ENCODE results near the gene SMIM17.

DNA sequence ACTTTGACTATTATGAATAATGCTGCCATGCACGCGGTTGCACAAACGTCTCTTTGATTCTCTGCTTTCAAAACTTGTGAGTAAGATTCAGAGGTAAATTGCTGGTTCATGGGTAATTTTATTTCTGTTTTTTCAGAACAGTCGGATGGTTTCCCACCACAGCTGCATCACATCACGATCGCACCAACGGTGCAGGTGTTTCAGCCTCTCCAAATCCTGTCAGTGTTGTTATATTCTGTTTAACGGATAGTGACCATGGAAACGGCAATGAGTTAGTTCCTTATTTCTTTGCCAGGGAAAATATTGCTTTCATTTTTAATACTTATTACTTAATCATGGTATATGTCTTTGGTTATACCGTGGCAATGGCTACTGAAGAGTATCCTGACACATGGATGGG lies 47.7 kb downstream of the SMIM17 start:
- TF ChIP-seq, protein P1, sequence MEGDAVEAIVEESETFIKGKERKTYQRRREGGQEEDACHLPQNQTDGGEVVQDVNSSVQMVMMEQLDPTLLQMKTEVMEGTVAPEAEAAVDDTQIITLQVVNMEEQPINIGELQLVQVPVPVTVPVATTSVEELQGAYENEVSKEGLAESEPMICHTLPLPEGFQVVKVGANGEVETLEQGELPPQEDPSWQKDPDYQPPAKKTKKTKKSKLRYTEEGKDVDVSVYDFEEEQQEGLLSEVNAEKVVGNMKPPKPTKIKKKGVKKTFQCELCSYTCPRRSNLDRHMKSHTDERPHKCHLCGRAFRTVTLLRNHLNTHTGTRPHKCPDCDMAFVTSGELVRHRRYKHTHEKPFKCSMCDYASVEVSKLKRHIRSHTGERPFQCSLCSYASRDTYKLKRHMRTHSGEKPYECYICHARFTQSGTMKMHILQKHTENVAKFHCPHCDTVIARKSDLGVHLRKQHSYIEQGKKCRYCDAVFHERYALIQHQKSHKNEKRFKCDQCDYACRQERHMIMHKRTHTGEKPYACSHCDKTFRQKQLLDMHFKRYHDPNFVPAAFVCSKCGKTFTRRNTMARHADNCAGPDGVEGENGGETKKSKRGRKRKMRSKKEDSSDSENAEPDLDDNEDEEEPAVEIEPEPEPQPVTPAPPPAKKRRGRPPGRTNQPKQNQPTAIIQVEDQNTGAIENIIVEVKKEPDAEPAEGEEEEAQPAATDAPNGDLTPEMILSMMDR (IDR thresholded peaks at IDR 0.05; ENCODE audit: low read length) = no peak
- no peak for TF ChIP-seq EZH2 (IDR thresholded peaks at IDR 0.05; ENCODE audit: borderline replicate concordance, low read length)

Measured in OCI-LY1 (cell line).